ENCODE measurements around the gene CCDC77.

DNA sequence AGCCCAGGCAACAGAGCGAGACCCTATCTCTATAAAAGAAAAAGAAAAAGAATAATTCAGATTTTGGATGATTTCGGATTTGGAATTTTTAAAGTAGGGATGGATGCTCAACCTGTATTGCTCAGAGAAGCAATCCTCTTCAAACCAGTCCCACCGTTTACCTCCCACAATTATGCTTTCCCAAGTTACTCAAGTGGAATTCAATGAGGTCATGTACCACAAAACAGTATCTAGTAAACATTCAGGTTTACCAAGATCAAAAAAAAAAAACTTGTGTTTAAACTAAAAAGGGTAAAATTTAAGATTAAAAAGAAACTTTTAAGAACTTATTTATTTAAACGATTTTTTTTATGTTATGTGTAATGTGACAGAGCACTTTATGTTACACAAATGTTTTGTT, 14.8 kb upstream of the CCDC77 start:
- TF ChIP-seq POLR2A (IDR thresholded peaks at IDR 0.05), result no peak
- no peak for TF ChIP-seq POLR2AphosphoS5 (IDR thresholded peaks at IDR 0.05)
- no peak for TF ChIP-seq CTCF (IDR thresholded peaks at IDR 0.05)
- TF ChIP-seq EP300 (IDR thresholded peaks at IDR 0.05), result no peak

Measured in stomach (tissue), 4 donors.